HG02610 (cell line): ENCODE data around the gene MINK1.
"Not testable (repeated sequence)": the region's sequence is repeated elsewhere in the genome, so short reads cannot be mapped to it uniquely, and the experiment has no call there.

Experiments used
- ATAC-seq: cut with Tn5 transposase; IDR thresholded peaks from one replicate; pipeline ENCODE4 v1.9.1; 2021; ENCODE audit warnings: mild to moderate bottlenecking, moderate library complexity; ENCODE audit not compliant: unreplicated experiment

MINK1 gene

DNA sequence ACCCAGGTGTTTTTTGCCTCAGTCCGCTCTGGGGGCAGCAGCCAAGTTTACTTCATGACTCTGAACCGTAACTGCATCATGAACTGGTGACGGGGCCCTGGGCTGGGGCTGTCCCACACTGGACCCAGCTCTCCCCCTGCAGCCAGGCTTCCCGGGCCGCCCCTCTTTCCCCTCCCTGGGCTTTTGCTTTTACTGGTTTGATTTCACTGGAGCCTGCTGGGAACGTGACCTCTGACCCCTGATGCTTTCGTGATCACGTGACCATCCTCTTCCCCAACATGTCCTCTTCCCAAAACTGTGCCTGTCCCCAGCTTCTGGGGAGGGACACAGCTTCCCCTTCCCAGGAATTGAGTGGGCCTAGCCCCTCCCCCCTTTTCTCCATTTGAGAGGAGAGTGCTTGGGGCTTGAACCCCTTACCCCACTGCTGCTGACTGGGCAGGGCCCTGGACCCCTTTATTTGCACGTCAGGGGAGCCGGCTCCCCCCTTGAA lies 64.1 kb downstream of the MINK1 start:
- no peak for ATAC-seq

- no peak for ATAC-seq
Measured at GRCh38 chr17:4897785-4898184, 64.6 kb downstream of the MINK1 start.

- ATAC-seq, result no peak
Measured at GRCh38 chr17:4898351-4898750, 65.2 kb downstream of the MINK1 start.

DNA sequence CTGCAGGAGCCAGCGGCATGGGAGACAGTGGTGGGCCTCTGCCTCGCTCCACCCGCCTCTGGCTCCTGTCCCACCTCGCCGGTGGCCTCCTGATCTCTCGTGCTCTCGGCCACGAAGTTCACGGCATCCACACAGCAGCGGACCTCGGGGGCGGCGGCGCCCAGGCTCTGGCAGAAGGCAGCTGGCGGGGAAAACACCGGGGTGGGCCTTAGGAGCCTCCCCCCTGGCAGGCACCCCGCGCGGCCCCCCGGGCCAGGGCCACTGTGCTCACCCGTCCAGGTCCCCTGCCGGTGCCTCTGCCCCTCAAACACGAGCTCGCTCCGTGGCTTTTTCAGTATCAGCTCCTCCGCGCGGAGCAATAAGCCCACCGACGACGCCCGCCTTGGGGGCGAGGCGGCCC lies 65.8 kb downstream of the MINK1 start:
- no peak for ATAC-seq

DNA sequence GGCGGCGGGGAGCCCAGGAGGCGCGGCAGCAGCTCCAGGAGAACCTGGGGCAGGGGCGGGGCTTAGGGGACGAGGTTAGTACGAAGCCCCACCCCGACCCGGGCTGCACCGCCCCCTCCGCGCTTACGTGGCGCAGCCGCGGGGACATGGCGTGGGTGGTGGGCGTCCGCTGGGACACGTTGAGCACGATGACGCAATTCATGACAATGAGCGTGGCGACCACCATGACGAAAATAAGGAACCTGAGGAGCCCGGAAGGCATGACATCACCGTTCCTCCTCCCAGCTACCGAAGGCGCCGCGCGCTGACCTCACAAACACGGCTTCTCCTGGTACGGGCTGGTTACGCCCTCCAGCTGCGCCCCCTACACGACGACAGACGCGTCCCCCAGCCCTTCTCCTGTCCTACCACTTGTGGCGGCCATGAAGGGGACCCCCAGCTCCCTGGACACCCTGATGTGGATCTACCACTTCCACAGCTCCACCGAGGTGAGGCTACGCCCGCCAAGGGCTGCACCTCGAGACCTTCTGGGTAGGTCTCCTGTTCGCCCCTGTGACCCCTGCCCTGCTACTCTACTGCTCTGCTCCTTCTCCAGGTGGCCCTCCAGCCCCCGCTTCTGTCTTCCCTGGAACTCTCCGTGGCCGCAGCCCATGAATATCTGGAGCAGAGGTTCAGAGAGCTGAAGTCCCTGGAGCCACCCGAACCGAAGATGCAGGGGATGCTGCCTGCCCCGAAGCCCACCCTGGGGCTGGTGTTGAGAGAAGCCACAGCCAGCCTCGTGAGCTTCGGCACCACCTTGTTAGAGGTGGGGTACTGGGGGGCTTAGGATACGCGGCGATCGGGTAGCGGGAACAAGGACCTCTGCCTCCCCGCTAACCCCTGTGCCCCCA lies 66.4 kb downstream of the MINK1 start, which contains the start of gene C17orf107:
TSS of gene C17orf107 (plus strand) at position 196 of the 890 bp plus-strand sequence. CDS start at position 423, 227 bp downstream.
- ATAC-seq, result no peak

DNA sequence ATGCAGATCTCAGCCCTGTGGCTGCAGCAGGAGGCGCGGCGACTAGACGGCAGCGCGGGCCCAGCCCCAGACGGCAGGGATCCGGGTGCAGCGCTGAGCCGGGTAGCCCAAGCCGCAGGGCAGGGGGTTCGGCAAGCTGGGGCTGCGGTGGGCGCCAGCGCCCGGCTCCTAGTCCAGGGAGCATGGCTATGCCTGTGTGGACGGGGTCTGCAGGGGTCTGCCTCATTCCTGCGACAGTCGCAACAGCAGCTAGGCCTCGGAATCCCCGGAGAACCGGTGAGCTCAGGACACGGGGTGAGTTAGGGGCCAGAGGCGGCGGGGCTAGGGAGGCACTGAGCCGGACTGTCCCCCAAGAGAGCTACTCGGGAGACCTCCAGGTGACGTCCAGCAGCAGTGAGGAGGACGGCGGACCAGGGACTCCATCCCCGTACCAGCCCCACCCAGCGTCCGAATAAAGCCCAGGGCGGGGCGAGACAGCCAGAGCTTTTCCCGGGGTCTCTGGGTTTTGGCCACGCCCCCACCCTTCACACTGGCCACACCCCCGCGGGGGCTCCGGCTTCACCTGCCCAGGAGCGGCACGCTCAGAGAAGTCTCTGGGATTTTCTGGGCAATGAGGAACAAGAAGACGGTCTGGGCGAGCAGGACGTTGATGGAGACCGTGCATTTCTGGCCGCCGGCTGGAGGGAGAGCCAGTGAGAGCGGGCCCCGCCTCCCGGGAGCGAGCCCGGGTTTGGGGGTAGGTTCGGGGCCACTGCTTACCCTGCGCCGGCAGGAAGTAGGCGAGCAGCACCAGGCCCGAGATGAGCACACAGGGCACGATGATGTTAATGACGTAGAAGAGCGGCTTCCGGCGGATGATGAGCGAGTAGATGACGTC lies 67.3 kb downstream of the MINK1 start:
- ATAC-seq, result no peak

DNA sequence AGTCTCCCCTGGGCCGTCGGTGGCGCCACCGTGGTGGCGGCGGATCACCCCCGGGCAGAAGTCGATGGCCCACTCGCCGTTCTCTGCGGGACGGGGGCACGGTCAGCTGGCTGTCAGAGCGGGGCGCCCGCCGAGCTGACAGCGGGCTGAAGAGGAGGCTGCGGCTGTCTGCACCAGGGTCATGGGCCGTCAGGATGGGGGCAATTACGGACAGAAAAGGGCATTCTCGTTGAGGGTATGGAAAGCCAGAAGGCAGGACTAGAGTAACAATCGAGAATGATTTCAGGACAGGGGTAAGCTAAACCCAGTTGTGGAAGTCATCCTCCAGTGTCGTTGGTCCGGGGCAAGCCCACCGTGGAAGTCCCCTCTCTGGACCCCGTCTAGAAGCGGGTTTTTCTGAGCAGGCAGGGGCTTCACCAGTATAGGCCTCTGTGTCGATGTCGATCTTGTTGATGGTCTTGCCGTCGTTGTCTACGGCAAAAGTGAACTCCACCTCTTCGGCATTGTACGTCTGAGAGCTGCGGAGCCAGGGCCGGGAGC lies 68.0 kb downstream of the MINK1 start:
- no peak for ATAC-seq

DNA sequence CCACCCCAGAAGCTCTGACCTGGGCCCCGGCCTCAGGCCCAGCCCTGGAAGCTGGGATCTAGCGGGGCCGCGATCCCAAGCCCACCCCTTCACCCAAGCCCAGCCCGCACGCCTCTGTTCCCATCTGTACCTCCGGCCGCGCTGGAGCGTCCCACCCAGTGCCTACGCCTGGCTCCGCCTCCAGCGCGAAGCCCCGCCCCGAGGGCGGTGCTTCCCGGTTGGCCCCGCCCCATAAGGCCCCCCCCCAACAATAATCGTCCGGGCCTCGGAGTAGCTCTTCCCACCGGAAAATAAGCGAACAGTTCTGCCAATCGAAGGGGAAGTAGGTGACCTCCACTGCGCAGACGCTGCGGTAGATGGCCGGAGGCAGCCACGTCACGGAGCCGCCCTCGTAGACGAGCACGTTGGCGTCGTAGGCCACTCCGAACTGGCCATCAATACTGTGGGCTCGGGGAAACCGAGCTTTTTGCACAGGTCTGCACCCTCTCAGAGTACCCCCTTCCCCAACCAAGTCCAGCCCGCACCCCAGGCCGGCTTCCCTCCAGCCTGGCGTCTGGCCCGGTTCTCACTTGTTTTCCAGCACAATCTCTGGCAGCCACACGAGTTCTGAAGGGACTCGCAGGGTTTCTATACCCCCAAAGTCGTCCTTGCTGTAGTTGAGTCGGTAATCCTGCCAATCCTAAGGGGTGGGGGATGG lies 68.7 kb downstream of the MINK1 start:
- ATAC-seq, result no peak

GRCh38 chr17:4902540-4902939 lies 69.4 kb downstream of the MINK1 start:
- ATAC-seq, result no peak

DNA sequence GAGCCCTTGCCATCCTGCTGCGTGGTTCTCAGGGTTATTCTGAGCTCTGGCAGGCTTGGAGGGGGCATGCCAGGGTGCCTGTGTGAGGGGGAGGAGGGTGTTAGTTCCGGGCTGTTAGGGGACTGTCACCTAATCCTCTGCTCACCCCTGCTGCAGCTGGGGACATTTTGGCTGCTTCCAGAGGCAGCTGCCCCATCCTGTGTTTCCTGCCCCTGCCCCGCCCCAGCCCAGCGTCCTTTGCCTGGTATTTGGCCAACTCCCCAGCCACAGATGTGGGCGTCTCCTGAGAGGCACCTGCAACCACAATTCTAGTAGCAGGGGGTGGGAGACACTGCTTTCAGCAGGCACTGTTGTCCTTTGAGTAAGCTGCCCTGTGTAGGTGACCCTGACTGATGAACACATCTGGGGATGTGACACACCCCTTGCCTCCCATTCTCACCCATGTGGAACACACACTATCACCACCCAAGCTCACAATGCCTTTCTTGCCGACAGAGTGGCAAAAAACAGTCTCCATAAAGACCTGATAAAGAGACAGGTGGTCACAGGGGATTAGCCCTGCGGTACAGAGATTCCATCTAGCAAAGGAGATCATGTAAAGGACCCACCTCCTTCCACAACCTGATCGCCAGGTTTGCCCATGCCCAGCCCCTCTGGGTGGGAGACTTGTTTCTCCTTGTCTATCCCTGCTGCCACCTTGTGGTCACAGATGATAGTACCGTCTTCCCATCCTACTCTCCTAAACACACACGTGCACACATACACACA lies 70.1 kb downstream of the MINK1 start, which contains the start of gene CHRNE:
TSS of gene CHRNE (minus strand) at position 48 of the 768 bp plus-strand sequence. CDS start at position 13, 35 bp downstream.
- no peak for ATAC-seq

- not testable (repeated sequence) for ATAC-seq
Measured at GRCh38 chr17:4906642-4907041, 73.5 kb downstream of the MINK1 start.

- ATAC-seq, result no peak
Measured at GRCh38 chr17:4908301-4908700, 75.2 kb downstream of the MINK1 start.

GRCh38 chr17:4908711-4909496 lies 75.8 kb downstream of the MINK1 start:
- peak; percentile 53 for ATAC-seq

- no peak for ATAC-seq
Measured at GRCh38 chr17:4913994-4914393, 80.9 kb downstream of the MINK1 start.

DNA sequence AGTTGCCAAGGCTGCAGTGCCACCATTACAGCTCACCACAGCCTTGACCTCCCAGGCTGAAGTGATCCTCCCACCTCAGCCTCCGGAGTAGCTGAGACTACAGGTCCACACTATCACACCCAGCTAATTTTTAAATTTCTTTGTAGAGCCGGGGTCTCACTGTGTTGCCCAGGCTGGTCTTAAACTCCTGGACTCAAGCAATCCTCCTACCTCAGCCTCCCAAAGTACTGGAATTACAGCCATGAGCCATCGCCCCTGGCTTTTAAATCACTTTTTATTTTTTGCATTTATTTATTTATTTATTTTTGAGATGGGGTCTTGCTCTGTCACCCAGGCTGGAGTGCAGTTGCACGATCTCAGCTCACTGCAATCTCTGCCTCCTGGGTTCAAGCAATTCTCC lies 81.4 kb downstream of the MINK1 start:
- ATAC-seq, result not testable (repeated sequence)

DNA sequence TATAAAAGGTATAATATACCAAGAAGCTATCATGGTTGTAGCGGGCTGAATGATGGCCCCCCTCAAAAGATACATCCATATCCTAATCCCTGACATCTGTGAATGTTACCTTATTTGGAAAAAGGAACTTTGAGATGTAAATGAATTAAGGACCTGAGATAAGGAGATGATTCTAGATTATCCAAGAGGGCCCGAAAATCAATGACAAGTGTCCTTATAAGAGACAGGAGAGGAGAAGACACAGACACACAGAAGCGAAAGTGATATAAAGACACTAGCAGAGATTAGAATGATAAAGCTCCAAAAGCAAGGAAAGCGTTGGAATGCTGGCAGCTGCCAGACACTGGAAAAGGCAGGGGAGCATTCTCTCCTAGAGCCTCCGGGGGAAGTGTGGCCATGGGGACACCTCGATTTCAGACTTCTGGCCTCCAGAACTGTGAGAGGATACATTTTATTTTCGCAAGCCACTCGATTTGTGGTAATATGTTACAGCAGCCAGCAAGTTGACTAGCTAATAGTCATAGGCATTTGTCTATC lies 86.4 kb downstream of the MINK1 start:
- ATAC-seq, result no peak

GRCh38 chr17:4920351-4921048 lies 87.4 kb downstream of the MINK1 start:
- no peak for ATAC-seq

- ATAC-seq, result no peak
Measured at GRCh38 chr17:4921320-4921719, 88.2 kb downstream of the MINK1 start.
